Measurements from ENCODE around the gene UAP1L1.

- TF ChIP-seq, protein P1, sequence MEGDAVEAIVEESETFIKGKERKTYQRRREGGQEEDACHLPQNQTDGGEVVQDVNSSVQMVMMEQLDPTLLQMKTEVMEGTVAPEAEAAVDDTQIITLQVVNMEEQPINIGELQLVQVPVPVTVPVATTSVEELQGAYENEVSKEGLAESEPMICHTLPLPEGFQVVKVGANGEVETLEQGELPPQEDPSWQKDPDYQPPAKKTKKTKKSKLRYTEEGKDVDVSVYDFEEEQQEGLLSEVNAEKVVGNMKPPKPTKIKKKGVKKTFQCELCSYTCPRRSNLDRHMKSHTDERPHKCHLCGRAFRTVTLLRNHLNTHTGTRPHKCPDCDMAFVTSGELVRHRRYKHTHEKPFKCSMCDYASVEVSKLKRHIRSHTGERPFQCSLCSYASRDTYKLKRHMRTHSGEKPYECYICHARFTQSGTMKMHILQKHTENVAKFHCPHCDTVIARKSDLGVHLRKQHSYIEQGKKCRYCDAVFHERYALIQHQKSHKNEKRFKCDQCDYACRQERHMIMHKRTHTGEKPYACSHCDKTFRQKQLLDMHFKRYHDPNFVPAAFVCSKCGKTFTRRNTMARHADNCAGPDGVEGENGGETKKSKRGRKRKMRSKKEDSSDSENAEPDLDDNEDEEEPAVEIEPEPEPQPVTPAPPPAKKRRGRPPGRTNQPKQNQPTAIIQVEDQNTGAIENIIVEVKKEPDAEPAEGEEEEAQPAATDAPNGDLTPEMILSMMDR (IDR thresholded peaks at IDR 0.05): peak in 1 of 3 donors; percentile 70
- no peak for TF ChIP-seq POLR2A (IDR thresholded peaks at IDR 0.05)
These were observed 48.0 kb upstream of the UAP1L1 start for GRCh38 chr9:137029058-137029936.
